Measurements from ENCODE around the gene COX18.

GRCh38 chr4:73075832-73076231 lies 6.3 kb upstream of the COX18 start:
- TF ChIP-seq CTCF (IDR thresholded peaks at IDR 0.05) (no peak), POLR2AphosphoS5 (IDR thresholded peaks at IDR 0.05; ENCODE audit: low read depth, low read length) (no peak)
